ENCODE data around the gene APLP1.

DNA sequence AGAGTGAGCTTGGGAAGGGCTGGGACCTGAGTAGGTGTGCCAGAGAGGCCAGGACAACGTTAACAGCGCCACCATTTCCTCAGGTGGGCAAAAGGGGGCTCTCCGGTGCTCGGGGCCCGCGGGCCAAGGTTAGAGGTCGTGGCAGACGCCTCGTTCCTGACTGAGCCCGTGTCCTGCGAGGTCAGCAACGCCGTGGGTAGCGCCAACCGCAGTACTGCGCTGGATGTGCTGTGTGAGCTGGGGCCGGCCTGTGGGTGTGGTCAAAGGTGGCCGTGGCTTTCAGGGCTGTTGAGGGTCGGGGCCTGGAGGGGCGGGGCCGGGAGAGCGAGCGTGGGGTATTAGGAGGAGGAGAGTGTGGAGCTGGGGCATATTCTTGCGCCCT is 7.9 kb upstream of the APLP1 start:
- TF ChIP-seq POLR2A (IDR thresholded peaks at IDR 0.05; ENCODE audit: low read depth, low read length): no peak
- TF ChIP-seq CTCF (IDR thresholded peaks at IDR 0.05; ENCODE audit: extremely low read depth in 1 of 2, insufficient read depth in 1 of 2, low read depth in 1 of 2, low read length in 2 of 2): no peak
- TF ChIP-seq EZH2 (IDR thresholded peaks at IDR 0.05; ENCODE audit: borderline replicate concordance, low read depth, low read length, severe bottlenecking): no peak
- TF ChIP-seq GATA2 (IDR thresholded peaks at IDR 0.05; ENCODE audit: insufficient read depth, insufficient read length, low read depth, low read length): no peak
